IPS-NIHi7 (cell line): ENCODE measurements around the gene UBE2V1.
"Not testable (repeated sequence)": the region's sequence is repeated elsewhere in the genome, so short reads cannot be mapped to it uniquely, and the experiment has no call there.

Source experiments
- DNase-seq: peaks from one replicate; pipeline ENCODE4 v3.0.0; 2012; ENCODE audit warnings: mixed read lengths; ENCODE audit errors: extremely low spot score

Gene UBE2V1

DNA sequence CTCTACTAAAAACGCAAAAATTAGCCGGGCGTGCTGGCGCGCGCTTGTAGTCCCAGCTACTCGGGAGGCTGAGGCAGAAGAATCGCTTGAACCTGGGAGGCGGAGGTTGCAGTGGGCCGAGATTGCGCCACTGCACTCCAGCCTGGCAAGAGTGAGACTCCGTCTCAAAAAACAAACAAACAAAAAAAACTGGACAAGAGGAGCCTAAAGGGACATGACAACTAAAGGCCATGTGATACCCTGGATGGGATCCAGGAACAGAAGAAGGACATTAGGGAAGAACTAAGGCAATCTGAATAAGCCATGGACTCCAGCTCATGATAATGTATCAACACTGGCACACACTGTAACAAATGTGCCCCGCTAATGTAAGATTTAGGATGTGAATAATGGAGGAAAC, 24.8 kb upstream of the UBE2V1 start:
- not testable (repeated sequence) for DNase-seq

GRCh38 chr20:50136822-50137599, 24.1 kb upstream of the UBE2V1 start:
- no peak for DNase-seq

GRCh38 chr20:50135157-50135556, 22.2 kb upstream of the UBE2V1 start:
- DNase-seq = not testable (repeated sequence)

- DNase-seq = no peak
Observed at GRCh38 chr20:50133474-50134217, 20.7 kb upstream of the UBE2V1 start.

DNA sequence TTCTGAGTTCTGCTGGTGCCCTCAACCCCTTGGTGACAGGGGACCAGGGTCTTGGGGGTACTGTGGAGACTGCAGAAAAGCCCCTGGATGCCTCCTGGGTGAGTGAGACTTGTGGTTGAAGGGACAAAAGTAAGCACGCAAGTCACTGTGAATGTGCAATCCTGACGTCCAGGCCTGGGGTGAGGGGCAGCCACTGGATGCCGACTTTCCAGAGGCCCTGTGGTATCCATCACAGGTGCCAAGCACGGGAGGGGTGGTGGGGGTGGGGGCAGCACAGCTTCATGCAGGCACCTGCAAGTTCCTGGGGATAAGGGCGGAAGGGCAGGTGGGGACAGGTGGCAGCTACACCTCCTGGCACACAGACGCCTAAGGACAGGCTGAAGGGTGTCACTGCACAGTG, 20.1 kb upstream of the UBE2V1 start:
- DNase-seq = no peak

GRCh38 chr20:50130995-50131394, 18.0 kb upstream of the UBE2V1 start:
- DNase-seq = no peak

DNA sequence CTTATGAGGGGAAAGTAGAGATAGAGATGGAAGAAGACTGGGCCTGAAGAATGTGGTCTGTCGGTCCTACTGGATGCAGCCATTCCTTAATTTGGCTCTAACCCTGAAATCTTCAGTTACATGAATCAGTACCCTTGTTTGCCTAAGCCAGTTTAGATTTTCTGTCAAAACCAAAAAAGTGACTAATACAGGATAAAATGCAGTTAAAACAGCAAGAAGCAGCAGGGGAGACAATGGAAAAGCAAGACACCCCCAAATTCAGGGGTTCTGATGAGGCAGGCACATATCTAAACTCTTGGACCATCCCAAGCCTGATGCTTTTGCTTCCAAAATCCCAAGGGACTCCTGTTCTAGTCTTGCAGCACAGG, 17.4 kb upstream of the UBE2V1 start:
- no peak for DNase-seq

GRCh38 chr20:50129662-50130355, 16.9 kb upstream of the UBE2V1 start:
- peak; percentile 58 for DNase-seq

DNA sequence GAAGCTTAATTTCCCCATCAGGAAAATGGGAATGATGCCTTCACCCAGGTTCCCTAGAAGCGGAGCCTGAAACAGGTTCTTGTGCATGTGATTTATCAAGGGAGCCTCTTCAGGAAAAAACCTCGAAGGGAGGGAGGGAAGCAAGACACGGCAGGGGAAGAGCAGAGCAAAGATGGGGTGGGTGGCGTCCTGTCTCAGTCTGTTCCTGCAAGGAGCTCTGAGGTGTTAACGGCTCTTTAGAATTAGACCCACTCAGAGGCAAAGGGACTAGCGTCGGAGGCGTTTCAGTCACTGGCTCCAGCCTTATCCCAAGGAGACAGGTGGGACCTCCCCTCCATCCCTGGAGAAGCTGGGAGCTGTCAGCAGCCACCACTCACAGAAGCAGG, 15.6 kb upstream of the UBE2V1 start:
- no peak for DNase-seq

GRCh38 chr20:50127587-50128519, 14.9 kb upstream of the UBE2V1 start:
- DNase-seq = no peak

DNA sequence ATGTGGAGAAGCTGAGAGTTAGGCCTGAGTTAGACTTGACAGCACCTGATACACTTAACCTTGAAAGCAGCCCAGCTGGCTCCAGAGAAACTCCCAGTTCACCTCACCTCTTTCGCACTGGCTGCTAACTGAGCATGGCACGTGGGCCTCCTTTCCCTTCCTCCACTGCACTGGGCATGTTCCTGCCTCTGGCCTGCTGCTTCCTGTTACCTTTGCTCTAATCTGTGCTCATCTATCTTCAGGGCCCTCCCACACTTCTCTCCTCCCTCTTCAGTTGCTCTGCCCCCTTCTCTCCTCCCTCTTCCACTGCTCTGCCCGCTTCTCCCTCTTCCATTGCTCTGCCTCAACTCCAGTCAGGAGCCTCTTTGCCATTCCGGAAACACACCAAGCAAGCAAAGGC, 13.7 kb upstream of the UBE2V1 start:
- no peak for DNase-seq

DNA sequence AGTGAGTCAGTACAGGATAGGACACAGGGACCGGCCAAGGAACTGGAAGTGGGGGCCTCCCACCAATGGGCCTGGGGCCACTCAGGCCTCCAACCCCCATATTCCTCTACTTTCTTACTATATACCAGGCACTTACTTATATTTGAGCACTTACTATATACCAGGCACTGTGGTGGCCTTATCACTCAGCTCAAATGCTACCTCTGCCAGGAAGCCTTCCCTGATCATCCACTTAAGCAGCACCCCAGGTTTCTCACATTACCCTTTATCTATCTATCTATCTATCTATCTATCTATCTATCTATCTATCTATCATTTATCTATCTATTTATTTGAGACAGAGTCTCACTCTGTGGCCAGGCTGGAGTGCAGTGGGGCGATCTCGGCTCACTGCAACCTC, 12.3 kb upstream of the UBE2V1 start:
- no peak for DNase-seq

GRCh38 chr20:50124496-50124895, 11.5 kb upstream of the UBE2V1 start:
- DNase-seq = no peak

- no peak for DNase-seq
Observed at GRCh38 chr20:50123418-50123817, 10.5 kb upstream of the UBE2V1 start.

DNA sequence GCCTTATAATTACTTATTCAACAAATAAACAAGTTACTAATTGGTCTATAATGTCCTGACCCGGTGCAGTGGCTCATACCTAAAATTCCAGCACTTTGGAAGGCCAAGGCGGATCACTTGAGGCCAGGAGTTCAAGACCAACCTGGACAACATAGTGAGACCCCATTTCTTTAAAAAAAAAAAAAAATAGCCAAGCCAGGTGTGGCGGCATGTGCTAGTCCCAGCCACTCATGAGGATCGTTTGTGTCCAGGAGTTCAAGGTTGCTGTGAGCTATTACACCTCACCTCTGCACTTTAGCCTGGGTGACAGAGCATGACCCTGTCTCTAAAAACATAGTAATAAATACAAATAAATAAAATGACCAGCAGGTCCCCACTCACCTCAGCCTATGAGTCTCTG, 9.8 kb upstream of the UBE2V1 start:
- DNase-seq = no peak

- peak; percentile 44 for DNase-seq
Observed at GRCh38 chr20:50121858-50122271, 8.9 kb upstream of the UBE2V1 start.

- DNase-seq = peak; percentile 76
Observed at GRCh38 chr20:50120935-50121693, 8.2 kb upstream of the UBE2V1 start.

DNA sequence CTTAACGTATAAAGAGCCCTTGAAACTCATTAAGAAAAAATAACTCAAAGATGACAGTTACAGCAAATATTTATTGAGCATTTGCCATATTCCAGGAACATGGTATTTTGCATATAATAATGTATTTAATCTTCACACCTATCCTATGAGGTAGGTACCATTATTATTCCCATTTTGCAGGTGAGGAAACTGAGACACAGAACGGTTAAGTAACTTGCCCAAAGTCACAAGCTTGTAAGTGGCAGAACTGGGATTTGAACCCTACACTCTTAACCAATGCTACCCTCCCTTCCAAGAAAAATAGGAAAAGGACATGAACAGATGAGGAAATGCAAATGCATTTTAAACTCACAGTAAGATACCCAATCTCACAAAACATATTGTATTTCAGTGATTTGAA, 5.3 kb upstream of the UBE2V1 start:
- DNase-seq = no peak

DNA sequence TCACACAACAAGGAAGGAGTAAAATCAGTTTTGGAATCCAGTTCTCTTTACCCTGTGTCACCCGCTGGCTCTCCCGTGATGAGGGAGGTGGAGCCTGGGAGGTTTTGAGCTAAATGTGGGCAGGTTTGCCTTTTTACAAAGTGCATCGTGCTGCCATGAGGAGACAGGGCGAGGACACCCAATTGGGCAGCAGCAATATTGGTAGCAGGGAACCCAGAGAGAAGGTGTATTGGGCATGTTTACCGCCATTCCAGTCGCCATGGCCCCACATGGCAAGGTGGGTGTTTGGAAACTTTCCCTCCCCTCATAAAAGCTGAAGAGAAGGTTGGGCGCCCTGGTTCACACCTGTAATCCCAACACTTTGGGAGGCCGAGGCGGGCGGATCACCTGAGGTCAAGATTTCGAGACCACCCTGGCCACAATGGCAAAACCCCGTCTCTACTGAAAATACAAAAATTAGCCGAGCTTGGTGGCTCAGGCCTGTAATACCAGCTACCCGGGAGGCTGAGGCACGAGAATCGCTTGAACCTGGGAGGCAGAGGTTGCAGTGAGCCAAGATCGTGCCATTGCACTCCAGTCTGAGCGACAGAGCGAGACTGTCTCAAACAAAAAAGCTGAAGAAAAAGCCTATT, 3.5 kb upstream of the UBE2V1 start:
- no peak for DNase-seq

DNA sequence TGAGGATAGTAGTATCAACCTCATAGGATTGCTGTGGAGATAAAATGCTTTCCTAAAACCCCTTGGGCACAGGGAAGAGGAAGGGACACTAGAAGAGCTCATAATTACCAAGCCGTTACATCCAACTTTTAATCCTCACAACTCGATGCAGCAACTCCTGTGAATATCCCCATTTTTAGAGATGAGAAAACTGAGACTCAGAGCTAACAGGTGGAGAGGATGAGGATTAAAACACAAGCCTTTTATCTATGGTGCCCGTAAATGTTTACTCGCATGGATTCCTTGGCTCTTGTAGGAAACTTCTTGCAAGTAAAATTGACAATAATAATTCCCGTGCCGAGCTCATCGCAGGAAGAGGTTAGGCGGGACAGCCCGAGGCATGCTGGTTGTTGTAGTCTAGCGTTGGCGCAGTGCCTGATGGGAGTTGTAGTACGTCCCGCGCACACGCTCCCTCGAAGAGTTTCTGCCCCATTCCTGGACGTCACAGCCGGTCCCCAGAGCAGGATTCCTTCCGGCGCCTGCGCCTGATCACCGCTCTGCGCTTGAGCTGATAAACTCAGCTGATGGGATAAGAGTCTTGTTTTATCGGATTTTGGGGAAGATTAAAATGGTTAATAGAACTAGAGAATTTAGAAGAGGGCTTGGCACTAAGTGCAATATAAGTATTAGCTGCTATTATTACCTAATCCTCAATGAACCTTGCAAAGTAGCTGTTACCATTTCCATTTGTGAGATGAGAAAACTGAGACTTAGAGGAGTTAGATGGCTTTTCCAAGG, 2.8 kb upstream of the UBE2V1 start:
- DNase-seq = peak; percentile 93
